K562 (cell line): Measurements from ENCODE around the gene NR3C1.

Experiments
- ARID1B ChIP-seq: fragments of 450-650 bp; IDR thresholded peaks from 2 replicates; pipeline ENCODE4 v1.6.1; 2016; ENCODE audit warnings: antibody characterized with exemption, mild to moderate bottlenecking, inconsistent platforms
- ATF6 ChIP-seq: sonication (generic); formaldehyde crosslinking; IDR thresholded peaks from 2 replicates; pipeline ENCODE4 v1.4.0; 2020; ENCODE audit warnings: mild to moderate bottlenecking, missing genetic modification reagents
- CEBPB ChIP-seq: fragments of 450-650 bp; IDR thresholded peaks from 2 replicates; pipeline ENCODE4 v1.6.1; 2016; ENCODE audit warnings: missing genetic modification characterization, missing compliant biosample characterization
- EHMT2 ChIP-seq: fragments of 450-650 bp; IDR thresholded peaks from 2 replicates; pipeline ENCODE4 v1.6.1; 2018; ENCODE audit warnings: antibody characterized with exemption
- TCF7 ChIP-seq: sonication (generic); IDR thresholded peaks from 2 replicates; pipeline ENCODE4 v1.6.1; 2016; ENCODE audit warnings: antibody characterized with exemption, borderline replicate concordance
- ZNF280A ChIP-seq: fragments of 450-650 bp; IDR thresholded peaks from 2 replicates; pipeline ENCODE4 v1.6.1; 2018; ENCODE audit warnings: mild to moderate bottlenecking, low read depth; ENCODE audit not compliant: partially characterized antibody
- ZNF655 ChIP-seq: fragments of 250-450 bp; sonication (Bioruptor Pico); IDR thresholded peaks from 2 replicates; pipeline ENCODE4 v1.5.0; 2021
- TF ChIP-seq, protein P1 (sequence below): IDR thresholded peaks from 3 replicates; pipeline ENCODE4 v1.6.1; 2011; ENCODE audit warnings: borderline replicate concordance, mild to moderate bottlenecking; ENCODE audit not compliant: insufficient read length, insufficient read depth
- TF ChIP-seq, protein P2 (sequence below), 3 experiments: IDR thresholded peaks in 2 of 3; conservative IDR thresholded peaks in 1 of 3; 2 replicates each; pipeline ENCODE4 v1.5.1; 2011 to 2012; ENCODE audit warnings: low read length in 3 of 3, mild to moderate bottlenecking in 3 of 3, control low read depth in 2 of 3, improper control_type of control experiment in 1 of 3, inconsistent platforms in 1 of 3, low read depth in 1 of 3, mixed read lengths in 1 of 3, moderate library complexity in 1 of 3; ENCODE audit not compliant: insufficient read depth in 2 of 3
- TF ChIP-seq, protein P3 (sequence below), 3 experiments: fragments of 200-800 bp in 1 of 3; fragments of 250-450 bp in 1 of 3; fragments of 450-650 bp in 1 of 3; sonication (Bioruptor Pico) in 1 of 3; sonication (Bioruptor generic) in 1 of 3; formaldehyde crosslinking in 1 of 3; IDR thresholded peaks; 2 replicates each; pipeline versions ENCODE4 v1.6.1 to v1.8.0; 2016 to 2022; ENCODE audit warnings: mild to moderate bottlenecking in 2 of 3, missing genetic modification characterization in 2 of 3, missing compliant biosample characterization in 1 of 3, moderate library complexity in 1 of 3

DNA sequence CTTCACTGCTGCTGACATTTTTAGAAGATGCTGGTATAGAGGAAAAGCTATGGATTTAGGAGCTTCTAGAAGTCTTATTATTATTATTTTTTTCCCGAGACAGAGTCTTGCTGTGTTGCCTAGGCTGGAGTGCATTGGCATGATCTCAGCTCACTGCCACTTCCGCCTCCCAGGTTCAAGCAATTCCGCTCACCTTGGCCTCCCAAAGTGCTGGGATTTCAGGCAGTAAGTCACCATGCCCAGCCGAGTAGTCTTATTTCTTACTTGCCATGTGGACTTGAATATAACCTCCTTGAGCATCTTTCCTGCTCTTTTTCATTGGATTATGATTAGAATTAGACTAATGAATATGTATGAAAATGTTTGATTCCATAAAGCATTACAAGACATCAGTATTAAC, 119.5 kb downstream of the NR3C1 start:
- TF ChIP-seq ATF6 (no peak), TCF7 (no peak), CEBPB (tag) (no peak), ZNF655 (CRISPR knock-in tag) (no peak), ARID1B (no peak), ZNF280A (no peak), EHMT2 (no peak)
- TF ChIP-seq, protein P1, sequence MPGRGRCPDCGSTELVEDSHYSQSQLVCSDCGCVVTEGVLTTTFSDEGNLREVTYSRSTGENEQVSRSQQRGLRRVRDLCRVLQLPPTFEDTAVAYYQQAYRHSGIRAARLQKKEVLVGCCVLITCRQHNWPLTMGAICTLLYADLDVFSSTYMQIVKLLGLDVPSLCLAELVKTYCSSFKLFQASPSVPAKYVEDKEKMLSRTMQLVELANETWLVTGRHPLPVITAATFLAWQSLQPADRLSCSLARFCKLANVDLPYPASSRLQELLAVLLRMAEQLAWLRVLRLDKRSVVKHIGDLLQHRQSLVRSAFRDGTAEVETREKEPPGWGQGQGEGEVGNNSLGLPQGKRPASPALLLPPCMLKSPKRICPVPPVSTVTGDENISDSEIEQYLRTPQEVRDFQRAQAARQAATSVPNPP, result no peak
- TF ChIP-seq, protein P2, sequence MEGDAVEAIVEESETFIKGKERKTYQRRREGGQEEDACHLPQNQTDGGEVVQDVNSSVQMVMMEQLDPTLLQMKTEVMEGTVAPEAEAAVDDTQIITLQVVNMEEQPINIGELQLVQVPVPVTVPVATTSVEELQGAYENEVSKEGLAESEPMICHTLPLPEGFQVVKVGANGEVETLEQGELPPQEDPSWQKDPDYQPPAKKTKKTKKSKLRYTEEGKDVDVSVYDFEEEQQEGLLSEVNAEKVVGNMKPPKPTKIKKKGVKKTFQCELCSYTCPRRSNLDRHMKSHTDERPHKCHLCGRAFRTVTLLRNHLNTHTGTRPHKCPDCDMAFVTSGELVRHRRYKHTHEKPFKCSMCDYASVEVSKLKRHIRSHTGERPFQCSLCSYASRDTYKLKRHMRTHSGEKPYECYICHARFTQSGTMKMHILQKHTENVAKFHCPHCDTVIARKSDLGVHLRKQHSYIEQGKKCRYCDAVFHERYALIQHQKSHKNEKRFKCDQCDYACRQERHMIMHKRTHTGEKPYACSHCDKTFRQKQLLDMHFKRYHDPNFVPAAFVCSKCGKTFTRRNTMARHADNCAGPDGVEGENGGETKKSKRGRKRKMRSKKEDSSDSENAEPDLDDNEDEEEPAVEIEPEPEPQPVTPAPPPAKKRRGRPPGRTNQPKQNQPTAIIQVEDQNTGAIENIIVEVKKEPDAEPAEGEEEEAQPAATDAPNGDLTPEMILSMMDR (IDR thresholded peaks at IDR 0.05 in 2 of 3, conservative IDR thresholded peaks at IDR 0.05 in 1 of 3; ENCODE audit: insufficient read depth in 2 of 3, low read depth in 1 of 3, low read length in 3 of 3), result no peak
- TF ChIP-seq, protein P3, sequence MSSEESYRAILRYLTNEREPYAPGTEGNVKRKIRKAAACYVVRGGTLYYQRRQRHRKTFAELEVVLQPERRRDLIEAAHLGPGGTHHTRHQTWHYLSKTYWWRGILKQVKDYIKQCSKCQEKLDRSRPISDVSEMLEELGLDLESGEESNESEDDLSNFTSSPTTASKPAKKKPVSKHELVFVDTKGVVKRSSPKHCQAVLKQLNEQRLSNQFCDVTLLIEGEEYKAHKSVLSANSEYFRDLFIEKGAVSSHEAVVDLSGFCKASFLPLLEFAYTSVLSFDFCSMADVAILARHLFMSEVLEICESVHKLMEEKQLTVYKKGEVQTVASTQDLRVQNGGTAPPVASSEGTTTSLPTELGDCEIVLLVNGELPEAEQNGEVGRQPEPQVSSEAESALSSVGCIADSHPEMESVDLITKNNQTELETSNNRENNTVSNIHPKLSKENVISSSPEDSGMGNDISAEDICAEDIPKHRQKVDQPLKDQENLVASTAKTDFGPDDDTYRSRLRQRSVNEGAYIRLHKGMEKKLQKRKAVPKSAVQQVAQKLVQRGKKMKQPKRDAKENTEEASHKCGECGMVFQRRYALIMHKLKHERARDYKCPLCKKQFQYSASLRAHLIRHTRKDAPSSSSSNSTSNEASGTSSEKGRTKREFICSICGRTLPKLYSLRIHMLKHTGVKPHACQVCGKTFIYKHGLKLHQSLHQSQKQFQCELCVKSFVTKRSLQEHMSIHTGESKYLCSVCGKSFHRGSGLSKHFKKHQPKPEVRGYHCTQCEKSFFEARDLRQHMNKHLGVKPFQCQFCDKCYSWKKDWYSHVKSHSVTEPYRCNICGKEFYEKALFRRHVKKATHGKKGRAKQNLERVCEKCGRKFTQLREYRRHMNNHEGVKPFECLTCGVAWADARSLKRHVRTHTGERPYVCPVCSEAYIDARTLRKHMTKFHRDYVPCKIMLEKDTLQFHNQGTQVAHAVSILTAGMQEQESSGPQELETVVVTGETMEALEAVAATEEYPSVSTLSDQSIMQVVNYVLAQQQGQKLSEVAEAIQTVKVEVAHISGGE (CRISPR knock-in tag; IDR thresholded peaks at IDR 0.05), result no peak
